ENCODE measurements around the gene PLEKHD1.

GRCh38 chr14:69504775-69505174 is 20.2 kb downstream of the PLEKHD1 start:
- TF ChIP-seq CTCF (IDR thresholded peaks at IDR 0.05) (no peak), E2F4 (CRISPR knock-in tag; IDR thresholded peaks at IDR 0.05; ENCODE audit: borderline replicate concordance, low read depth) (no peak), CBFB (CRISPR knock-in tag; IDR thresholded peaks at IDR 0.05; ENCODE audit: low read depth) (no peak), ZNF416 (CRISPR knock-in tag; IDR thresholded peaks at IDR 0.05) (no peak), NR3C1 (CRISPR knock-in tag; conservative IDR thresholded peaks at IDR 0.05; ENCODE audit: low read depth) (no peak), ZBTB21 (CRISPR knock-in tag; IDR thresholded peaks at IDR 0.05; ENCODE audit: borderline replicate concordance) (no peak), PREB (CRISPR knock-in tag; IDR thresholded peaks at IDR 0.05; ENCODE audit: borderline replicate concordance) (no peak), ZNF232 (CRISPR knock-in tag; IDR thresholded peaks at IDR 0.05) (no peak)
